Liver (tissue), 3 donors: ENCODE data around the gene SHC3.

ENCODE experiments used
- HNF4A ChIP-seq, 2 donors: conservative IDR thresholded peaks; 2 replicates each; pipeline ENCODE4 v1.6.1; 2016; ENCODE audit warnings: antibody characterized with exemption in 2 of 2, mild to moderate bottlenecking in 2 of 2
- REST ChIP-seq: IDR thresholded peaks from 2 replicates; pipeline ENCODE4 v1.6.1; 2016; ENCODE audit warnings: antibody characterized with exemption, mild to moderate bottlenecking
- RXRA ChIP-seq, 2 donors: IDR thresholded peaks; 2 replicates each; pipeline ENCODE4 v1.6.1; 2017 to 2018; ENCODE audit warnings: antibody characterized with exemption in 2 of 2, mild to moderate bottlenecking in 1 of 2
- SP1 ChIP-seq: IDR thresholded peaks from 2 replicates; pipeline ENCODE4 v1.6.1; 2018; ENCODE audit warnings: antibody characterized with exemption, mild to moderate bottlenecking
- YY1 ChIP-seq: IDR thresholded peaks from 2 replicates; pipeline ENCODE4 v1.6.1; 2016; ENCODE audit warnings: antibody characterized with exemption, mild to moderate bottlenecking
- TF ChIP-seq, protein P1 (sequence below): fragments of 150-350 bp; IDR thresholded peaks from 2 replicates; pipeline ENCODE4 v1.5.1; 2017; ENCODE audit warnings: improper control_type of control experiment, low read depth, low read length; ENCODE audit not compliant: missing input control
- donor health status: healthy.
- donor health status: healthy.

DNA sequence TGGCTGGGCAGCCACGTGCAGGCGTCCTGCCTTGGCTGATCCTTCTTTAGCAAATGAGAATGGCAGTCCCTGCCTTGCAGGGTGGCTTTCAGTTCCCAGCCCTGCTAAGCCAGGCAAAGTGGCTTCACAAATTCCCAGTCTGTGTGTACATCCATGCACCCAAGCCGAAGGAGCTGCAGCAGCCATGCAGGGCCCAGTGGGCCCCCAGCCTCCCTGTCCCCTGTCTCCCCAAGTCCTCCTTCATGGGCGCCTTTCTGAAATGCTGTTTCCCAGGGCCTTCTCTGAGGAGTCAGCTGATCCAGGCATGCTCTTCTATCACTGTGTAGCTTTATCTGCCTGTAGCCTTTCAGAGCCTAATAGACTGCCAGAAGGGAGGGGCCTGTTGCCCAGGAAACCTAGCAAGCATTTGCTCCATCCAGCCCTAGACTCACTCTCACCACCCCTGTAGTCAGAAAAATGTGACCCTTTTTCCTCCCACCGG, 47.4 kb upstream of the SHC3 start:
- no peak for TF ChIP-seq HNF4A (conservative IDR thresholded peaks at IDR 0.05)
- TF ChIP-seq, protein P1, sequence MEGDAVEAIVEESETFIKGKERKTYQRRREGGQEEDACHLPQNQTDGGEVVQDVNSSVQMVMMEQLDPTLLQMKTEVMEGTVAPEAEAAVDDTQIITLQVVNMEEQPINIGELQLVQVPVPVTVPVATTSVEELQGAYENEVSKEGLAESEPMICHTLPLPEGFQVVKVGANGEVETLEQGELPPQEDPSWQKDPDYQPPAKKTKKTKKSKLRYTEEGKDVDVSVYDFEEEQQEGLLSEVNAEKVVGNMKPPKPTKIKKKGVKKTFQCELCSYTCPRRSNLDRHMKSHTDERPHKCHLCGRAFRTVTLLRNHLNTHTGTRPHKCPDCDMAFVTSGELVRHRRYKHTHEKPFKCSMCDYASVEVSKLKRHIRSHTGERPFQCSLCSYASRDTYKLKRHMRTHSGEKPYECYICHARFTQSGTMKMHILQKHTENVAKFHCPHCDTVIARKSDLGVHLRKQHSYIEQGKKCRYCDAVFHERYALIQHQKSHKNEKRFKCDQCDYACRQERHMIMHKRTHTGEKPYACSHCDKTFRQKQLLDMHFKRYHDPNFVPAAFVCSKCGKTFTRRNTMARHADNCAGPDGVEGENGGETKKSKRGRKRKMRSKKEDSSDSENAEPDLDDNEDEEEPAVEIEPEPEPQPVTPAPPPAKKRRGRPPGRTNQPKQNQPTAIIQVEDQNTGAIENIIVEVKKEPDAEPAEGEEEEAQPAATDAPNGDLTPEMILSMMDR, result no peak
- no peak for TF ChIP-seq REST
- TF ChIP-seq SP1, result no peak
- no peak for TF ChIP-seq YY1
- no peak for TF ChIP-seq RXRA (IDR thresholded peaks at IDR 0.05)
